HG02678 (cell line): ENCODE measurements around the gene GRID1.

Source experiments
- ATAC-seq: cut with Tn5 transposase; IDR thresholded peaks from one replicate; pipeline ENCODE4 v1.9.1; 2021; ENCODE audit warnings: mild to moderate bottlenecking, moderate library complexity; ENCODE audit not compliant: unreplicated experiment

The GRID1 gene

DNA sequence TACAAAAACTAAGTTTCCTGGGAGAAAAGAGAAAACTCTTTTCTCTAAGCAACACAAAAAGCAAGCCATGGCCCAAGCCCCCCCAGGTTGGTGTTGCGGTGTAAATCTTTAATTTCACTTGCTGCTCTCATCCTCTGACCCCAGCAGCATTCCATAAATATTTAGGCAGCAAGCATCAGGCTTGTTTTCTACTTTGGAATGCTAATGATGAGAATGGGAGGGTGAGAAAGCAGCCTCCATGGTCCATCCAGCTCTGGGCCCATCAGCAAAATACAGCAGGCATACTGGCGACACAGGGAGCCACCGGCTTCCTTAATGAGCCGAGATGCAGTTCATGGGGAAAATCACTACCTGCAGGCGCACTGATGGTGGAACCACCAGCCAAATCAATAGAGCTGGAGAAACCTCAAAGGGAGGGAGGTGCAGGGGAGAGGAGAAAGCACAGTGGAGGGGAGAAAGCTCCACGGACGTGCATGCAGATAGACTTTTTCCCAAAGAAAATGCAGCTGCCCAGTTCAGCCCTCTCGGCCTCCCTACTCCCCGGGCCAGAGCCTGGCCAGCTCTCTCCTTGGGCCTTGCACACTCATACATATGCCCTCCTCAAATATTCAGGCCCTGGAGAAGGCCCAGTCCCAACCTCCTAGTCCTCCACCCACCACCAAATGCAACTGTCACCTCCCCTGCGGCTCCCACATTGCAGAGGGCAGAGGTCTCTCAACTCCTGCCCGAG lies 131.9 kb downstream of the GRID1 start:
- ATAC-seq: no peak

DNA sequence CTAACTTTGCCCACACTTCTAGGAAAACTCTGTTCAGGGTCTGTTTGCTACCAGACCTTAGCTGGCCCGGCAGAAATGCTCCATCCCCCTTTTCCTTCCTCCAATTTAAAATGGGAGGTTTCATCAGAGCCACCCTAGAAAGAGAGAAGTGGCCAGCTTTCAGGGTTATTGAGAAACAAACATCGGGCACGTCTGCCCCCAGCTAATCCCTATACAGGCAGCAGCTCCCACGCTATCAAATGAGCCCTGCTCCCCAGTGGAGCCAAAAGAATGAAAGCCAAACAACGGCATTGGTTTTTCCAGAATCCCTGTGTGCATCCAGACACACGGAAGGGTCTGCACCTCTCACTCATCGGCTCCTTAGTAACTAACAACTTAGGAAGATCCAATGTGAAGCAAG lies 132.5 kb downstream of the GRID1 start:
- no peak for ATAC-seq

GRCh38 chr10:86233131-86233530 lies 133.5 kb downstream of the GRID1 start:
- no peak for ATAC-seq

DNA sequence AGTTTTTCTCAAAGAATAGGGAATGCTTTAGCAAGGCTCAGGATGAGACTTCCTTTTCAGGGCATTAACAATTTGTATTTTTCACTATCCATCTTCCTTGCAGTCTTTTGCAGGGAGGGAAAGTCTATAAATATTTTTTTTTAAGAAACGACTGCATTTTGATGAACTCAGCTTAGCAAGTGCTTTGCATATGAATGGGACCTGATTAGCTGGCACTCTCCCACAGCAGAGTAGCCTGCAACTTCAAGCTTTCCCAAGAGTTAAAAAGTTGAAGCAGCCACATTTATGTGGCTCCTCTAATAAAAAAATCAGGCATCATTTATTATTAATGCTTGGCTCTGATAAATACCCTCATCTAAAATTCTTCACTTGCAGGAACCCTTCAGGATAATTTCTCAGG lies 134.0 kb downstream of the GRID1 start:
- ATAC-seq: no peak

DNA sequence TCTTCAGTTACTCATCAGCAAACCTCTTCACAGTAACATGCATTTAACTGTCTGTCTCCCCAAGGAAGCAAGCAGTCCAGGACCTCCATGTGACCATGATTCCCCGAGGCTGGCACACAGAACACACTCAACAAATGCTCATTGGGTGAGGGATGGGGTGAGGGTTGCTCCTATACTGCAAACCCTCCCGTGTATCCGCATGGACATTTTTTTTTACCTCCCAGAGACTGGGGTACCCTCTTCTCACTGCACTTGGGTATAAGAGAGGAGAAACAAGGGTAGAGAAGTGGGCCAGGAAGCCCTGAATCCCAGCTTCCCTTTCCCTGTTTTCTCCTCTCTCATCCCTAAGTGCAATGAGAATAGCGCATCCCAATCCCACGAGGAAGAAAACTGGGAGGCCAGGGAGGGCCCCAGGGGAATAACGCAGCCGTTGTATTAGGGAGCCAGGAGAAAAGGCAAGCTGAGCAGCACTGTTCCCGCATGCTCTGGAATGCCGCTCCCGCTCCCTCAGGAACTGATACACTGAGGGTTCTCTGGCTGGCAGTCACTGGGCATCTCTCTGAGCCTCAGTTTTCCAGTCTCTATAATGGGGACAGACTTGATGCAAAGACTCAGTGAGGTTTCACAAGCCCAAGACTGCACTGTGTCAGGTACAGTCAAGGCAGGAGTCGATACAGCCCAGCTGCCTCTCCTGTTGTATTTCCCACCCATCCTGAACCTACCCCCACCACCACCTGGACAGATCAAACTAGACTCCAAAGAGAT lies 134.6 kb downstream of the GRID1 start:
- ATAC-seq: no peak

DNA sequence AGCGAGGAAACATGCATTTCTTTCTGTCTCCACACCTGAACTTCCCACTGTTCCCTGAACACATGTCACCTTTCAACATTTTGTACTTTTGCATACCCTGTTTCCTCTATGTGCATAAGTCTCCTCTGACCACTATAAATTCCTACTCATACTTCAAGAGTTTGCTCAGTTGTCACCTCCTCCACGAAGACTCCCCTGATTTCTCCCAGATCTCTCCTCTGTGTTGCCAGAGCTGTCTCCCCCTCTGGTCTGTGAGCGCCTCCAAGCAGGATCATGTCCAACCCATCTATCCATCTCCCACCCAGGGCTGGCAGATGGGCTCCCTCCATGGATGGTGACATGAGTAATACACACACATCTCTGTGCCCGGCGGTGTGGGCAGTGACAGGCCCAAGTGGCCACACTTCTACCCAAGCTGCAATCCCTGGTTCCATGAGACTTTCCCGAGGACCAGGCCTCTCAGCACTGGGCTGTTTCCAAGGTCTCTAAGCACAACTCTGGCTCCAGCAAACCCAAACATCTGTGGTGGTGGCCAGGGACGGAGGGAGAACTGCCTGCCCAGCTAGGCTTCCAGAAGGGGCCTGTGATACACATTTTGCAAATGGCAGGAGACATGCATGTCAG lies 135.9 kb downstream of the GRID1 start:
- ATAC-seq: no peak

DNA sequence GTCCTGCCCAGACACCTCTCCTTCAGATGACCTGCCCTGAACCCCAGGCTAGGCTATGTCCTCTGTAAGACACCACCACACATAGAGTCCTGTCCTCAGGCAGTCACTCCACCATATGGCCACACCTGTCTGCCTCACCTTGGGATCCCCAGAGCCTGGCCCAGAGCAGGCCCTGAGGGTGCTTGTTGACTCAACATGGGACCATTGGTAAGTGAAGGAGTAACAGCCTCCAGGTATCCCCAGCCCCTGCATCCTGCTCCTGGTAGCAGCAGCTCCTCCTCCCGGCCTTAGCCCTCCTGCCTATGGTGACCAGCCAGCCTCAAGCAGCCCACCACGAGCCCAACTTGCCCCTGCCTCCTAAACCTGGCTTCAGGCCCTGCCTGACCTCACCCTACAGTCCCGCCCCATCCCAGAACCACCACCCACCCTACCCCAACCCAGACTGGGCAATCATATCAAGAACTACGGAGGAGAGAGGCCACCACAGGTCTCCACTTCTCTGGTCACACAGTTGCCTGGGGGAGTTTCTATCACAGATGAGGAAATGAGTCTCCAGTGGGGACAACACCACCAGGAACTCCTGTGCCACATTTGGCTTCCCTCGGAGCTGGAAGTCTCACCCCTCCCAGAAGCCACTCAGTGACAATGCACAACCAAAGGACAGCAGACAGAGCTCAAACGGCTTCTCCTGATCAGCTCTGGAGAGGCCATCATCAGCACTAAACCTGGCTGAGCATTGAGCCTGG lies 136.6 kb downstream of the GRID1 start:
- ATAC-seq: no peak

DNA sequence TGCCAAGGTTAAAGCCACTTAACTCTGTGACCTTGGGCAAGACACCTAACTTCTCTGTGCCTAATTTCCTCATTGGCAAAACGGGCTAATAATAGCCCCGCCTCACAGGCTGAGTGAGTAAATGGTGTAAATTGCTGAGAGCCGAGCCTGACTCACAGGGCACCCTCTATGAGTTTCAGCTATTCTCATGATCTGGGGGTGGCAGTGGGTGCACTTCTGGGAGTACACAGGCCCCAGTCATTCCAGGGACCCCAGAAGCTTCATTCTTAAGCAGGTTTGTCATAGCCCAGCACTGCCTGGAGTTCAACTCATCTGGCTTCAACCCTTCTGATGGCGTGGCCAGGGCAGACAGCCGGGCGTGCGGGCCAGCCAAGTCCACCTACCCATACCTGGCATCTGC lies 137.2 kb downstream of the GRID1 start:
- no peak for ATAC-seq

- no peak for ATAC-seq
Observed at GRCh38 chr10:86227501-86228258, 138.9 kb downstream of the GRID1 start.

DNA sequence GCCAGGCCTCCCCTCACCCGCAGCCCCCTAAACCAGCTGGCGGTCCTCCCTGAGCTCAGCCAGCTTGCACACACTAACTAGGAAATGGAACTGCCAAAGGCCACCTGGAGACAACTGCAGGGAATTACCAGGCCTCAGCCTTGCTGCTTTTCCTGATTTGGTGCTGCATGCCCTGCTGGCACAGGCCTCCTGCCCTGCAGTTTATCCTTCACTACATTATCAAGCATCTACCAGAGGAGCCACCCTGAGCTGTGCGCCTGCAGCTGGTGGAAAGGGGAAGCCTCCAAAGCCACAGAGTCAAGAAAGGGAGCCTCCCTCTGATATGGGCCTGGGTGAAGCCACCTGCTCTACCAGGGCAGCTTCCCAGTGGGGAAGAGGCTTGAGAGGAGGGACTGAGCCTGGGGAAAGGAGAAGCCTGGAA lies 139.8 kb downstream of the GRID1 start:
- ATAC-seq: no peak

GRCh38 chr10:86226016-86226415 lies 140.6 kb downstream of the GRID1 start:
- ATAC-seq: no peak

DNA sequence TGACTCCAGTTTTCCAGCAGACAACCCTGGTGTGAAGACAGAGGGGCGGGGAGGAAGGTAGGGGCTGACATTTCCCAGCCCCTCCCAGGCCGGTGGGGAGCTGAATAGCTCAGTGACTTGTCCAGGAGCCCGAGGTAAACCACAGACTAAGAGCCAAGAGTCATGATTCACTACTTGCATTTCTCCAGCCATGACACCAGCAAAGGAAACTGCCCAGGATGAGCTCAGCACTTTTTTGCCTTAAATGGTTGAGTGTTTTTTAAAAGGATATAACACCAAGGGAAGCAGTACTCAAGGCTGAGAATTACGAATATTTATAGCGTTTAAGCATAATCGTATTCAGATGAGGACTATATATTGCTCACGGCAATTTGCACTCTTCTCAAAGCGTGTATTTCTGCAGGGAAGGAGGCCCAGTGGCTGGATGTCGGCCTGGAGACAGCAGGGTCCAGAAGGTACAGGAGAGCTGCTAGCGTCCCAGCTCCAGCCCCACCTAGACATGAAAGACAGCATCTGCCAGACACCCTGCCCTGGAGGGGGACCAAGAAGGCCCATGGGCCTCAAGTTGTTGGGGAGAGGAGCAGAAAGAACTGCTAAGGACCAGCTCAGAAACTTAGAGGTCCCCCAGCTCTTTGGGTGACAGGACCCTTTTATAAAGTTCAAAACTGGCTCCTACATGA lies 141.4 kb downstream of the GRID1 start:
- peak; percentile 26 for ATAC-seq

DNA sequence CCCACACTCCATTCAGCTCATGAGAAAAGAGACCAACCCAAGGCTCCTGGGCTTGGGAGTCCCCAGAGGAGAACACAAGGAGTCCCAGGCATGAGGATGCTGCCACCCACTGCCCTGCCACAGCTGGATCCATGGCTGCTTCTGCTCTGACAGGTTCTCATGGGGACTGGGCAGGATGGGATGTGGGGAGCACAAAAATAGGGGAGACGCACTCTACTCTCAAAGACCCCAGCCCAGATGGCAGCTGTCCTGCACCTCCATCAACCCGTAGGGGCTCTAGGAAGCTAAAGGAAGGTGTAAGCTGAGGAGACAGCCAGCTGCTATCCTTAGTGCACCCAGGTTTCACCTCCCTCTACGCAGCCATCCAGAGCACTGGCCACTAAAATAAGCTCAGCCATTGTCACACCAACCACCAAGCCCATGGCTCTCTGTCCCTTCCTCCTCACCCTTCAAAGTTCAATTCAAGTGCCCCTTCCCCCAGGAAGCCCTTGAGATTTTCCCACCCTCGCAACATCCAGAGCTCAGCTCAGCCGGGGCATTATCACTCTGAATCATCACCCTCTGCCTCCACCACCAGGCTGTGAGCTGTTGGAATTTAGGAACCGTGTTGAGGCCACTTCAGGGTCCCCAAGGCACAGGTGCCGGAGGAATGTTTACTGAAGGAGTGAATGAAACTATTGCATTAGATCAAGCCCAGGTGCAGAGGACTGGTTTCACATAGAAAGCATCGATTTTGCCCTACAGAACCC lies 142.1 kb downstream of the GRID1 start:
- peak; percentile 71 for ATAC-seq

GRCh38 chr10:86223256-86223655 lies 143.3 kb downstream of the GRID1 start:
- ATAC-seq: no peak

- no peak for ATAC-seq
Observed at GRCh38 chr10:86222687-86223086, 143.9 kb downstream of the GRID1 start.

DNA sequence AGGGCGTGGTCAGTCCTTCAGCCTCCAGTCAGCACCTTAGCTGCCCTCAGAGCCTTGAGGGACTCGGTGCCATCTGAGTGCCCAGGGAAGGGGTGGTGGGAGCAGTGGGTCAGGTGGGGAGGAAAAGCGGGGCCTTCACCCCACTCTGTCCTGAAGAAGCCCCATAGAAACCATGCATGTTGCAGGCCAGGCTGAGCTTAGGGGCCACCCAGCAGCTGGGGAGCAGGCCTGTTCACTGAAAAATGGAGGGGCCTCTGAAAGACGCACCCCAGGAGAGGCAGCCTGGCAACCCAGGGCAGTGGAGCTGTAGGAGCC lies 144.3 kb downstream of the GRID1 start:
- no peak for ATAC-seq

DNA sequence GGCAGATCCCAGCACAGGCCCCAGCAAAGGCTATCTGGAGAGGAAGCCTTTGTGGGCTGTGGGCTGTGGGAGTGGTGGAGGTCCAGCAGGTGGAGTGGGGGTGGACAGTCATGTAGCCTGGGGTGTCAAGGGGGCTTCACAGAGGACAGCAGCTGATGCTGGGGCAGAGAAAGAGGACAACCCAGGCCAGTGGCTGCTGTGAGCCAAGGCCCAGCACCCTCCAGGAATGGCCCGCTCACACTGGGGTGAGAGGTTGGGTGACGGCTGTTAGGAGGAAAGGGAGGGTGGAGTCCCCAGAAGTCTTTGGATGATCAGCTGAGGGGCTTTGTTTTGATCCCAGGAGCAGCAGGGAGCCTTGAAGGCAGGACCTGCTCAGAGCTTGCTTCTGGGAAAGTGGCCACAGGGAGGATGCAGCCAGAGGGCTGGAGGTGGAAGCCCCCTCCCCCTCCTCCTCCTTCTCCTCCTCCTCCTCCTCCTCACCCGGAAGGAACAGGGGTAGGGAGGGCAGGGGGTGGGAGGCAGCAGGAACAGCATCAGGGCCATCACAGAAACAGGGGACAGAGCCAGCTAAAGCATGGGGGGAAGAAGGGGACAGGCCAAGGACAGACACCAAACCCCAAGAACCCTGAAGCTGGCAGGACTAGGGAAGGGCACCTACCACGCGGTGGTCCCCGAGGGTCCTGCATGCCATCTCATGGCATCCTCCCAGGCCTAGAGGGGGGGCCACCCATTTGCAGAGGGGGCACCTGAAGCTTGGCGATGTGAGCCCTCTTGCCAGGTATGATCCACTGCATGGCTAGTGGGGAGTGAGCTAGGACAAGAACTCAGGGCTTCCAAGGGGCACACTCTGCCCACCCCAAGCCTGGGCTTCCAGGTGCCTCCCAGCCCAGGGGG lies 144.9 kb downstream of the GRID1 start:
- ATAC-seq: no peak

DNA sequence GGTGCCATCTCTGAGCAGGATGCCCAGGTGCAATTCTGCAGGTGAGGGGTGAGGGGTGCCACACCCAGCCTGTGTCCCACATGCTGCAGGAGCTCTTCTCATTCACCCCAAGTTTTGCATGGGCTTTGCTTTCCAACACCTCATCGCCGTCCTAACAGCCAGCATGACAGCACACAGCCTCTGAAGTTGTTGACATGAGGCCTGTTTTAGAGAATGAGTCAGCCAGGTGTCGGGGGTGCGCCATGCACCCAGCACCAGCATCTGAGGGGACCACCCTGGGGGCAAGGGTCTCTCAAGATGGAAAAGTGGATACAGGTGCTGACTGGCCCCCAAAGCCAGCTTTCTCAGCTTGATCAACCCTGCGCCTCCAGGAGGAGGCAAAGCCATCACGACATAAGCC lies 146.0 kb downstream of the GRID1 start:
- no peak for ATAC-seq

DNA sequence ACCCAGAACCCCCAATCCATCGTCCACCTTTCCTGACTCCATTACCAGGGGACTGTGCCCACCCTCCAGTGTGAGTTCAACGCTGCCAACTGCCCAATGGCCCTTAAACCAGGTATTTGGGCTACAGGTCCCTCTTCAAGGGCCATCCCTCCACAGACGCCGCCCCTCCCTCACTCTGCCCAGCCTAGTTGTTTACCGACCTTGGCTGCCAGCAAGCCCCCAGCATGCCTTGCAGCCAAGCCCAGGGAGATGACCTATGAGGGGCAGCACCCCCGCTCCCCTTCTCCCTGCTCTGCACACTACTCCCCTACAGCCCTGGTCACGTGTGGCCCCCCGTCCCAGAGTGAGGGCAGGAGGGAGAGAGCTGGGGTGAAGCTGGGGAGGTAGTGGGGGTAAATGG lies 147.3 kb downstream of the GRID1 start:
- no peak for ATAC-seq
